Neuronal stem cell (in vitro differentiated cells): ENCODE results near the gene KIFC3.
"Not testable (repeated sequence)": the region's sequence is repeated elsewhere in the genome, so short reads cannot be mapped to it uniquely, and the experiment has no call there.

Experiments
- DNase-seq: peaks from one replicate; pipeline ENCODE4 v3.0.0-alpha.2; 2013; ENCODE audit warnings: low spot score
- H2AFZ ChIP-seq: one replicate; pipeline ENCODE4 v1.6.1; 2013; ENCODE audit warnings: mild to moderate bottlenecking, low read length, inconsistent platforms
- H2AK5ac ChIP-seq: 2 replicates; pipeline ENCODE4 v1.6.1; 2013; ENCODE audit warnings: low read depth, mild to moderate bottlenecking, inconsistent platforms, low read length, moderate library complexity, mixed read lengths
- H2BK120ac ChIP-seq: 2 replicates; pipeline ENCODE4 v1.6.1; 2013; ENCODE audit warnings: low read depth, mild to moderate bottlenecking, inconsistent platforms, low read length, moderate library complexity, mixed read lengths
- H2BK12ac ChIP-seq: one replicate; pipeline ENCODE4 v1.6.1; 2013; ENCODE audit warnings: low read length, inconsistent platforms
- H2BK15ac ChIP-seq: 2 replicates; pipeline ENCODE4 v1.6.1; 2013; ENCODE audit warnings: mild to moderate bottlenecking, low read length, inconsistent platforms, mixed read lengths
- H2BK5ac ChIP-seq: one replicate; pipeline ENCODE4 v1.6.1; 2013; ENCODE audit warnings: inconsistent platforms, mild to moderate bottlenecking, low read length, moderate library complexity
- H3K14ac ChIP-seq: one replicate; pipeline ENCODE4 v1.6.1; 2013; ENCODE audit warnings: low read length, inconsistent platforms
- H3K18ac ChIP-seq: 2 replicates; pipeline ENCODE4 v1.6.1; 2013; ENCODE audit warnings: low read length, inconsistent platforms
- H3K23ac ChIP-seq: 2 replicates; pipeline ENCODE4 v1.6.1; 2013; ENCODE audit warnings: low read depth, mild to moderate bottlenecking, mixed read lengths, low read length, inconsistent platforms; ENCODE audit not compliant: poor library complexity
- H3K27ac ChIP-seq: replicated peaks from 3 replicates; pipeline ENCODE4 v1.5.1; 2013; ENCODE audit warnings: low read length, inconsistent platforms
- H3K27me3 ChIP-seq, 3 experiments: 2 replicates each; pipeline ENCODE4 v1.6.1; 2013; ENCODE audit warnings: low read length in 3 of 3, mild to moderate bottlenecking in 2 of 3, inconsistent platforms in 1 of 3, low read depth in 1 of 3, mixed read lengths in 1 of 3, moderate library complexity in 1 of 3; ENCODE audit not compliant: control insufficient read depth in 3 of 3, insufficient read depth in 3 of 3
- H3K36me3 ChIP-seq, 2 donors: replicated peaks in 1 of 2; 2 replicates each; pipeline ENCODE4 v1.6.1; 2013; ENCODE audit warnings: low read length in 2 of 2; ENCODE audit not compliant: control insufficient read depth in 2 of 2, insufficient read depth in 2 of 2
- H3K4ac ChIP-seq: 2 replicates; pipeline ENCODE4 v1.6.1; 2013; ENCODE audit warnings: inconsistent platforms, mild to moderate bottlenecking, low read length, moderate library complexity
- H3K4me1 ChIP-seq, 2 donors: 1 replicate in 1 of 2; 2 replicates in 1 of 2; pipeline ENCODE4 v1.6.1; 2013; ENCODE audit warnings: low read length in 2 of 2, low read depth in 1 of 2; ENCODE audit not compliant: control insufficient read depth in 2 of 2, insufficient read depth in 1 of 2
- H3K4me2 ChIP-seq: one replicate; pipeline ENCODE4 v1.6.1; 2013; ENCODE audit warnings: mild to moderate bottlenecking, low read length, inconsistent platforms; ENCODE audit not compliant: insufficient read depth, poor library complexity, severe bottlenecking
- H3K4me3 ChIP-seq, 2 donors: 2 replicates each; pipeline ENCODE4 v1.5.1; 2013; ENCODE audit warnings: low read length in 2 of 2, mild to moderate bottlenecking in 2 of 2, inconsistent platforms in 1 of 2, moderate library complexity in 1 of 2
- H3K79me1 ChIP-seq: one replicate; pipeline ENCODE4 v1.6.1; 2013; ENCODE audit warnings: low read depth, mild to moderate bottlenecking, inconsistent platforms, low read length, moderate library complexity
- H3K9ac ChIP-seq: one replicate; pipeline ENCODE4 v1.6.1; 2013; ENCODE audit warnings: mild to moderate bottlenecking, low read depth, low read length, inconsistent platforms; ENCODE audit not compliant: poor library complexity
- H3K9me3 ChIP-seq, 2 donors: replicated peaks in 1 of 2; 2 replicates each; pipeline versions ENCODE3 to v1.6.1; 2013; ENCODE audit warnings: low read length in 2 of 2, mild to moderate bottlenecking in 2 of 2, inconsistent platforms in 1 of 2, low read depth in 1 of 2, mixed read lengths in 1 of 2, moderate library complexity in 1 of 2; ENCODE audit not compliant: control insufficient read depth in 2 of 2, insufficient read depth in 1 of 2
- H4K8ac ChIP-seq: one replicate; pipeline ENCODE4 v1.6.1; 2013; ENCODE audit warnings: low read depth, mild to moderate bottlenecking, inconsistent platforms, low read length, moderate library complexity
- H4K91ac ChIP-seq: one replicate; pipeline ENCODE4 v1.6.1; 2013; ENCODE audit warnings: low read length, low read depth, mild to moderate bottlenecking, inconsistent platforms; ENCODE audit not compliant: poor library complexity
- WGBS, 2 donors: extraction: QIAGEN DNeasy Blood & Tissue Kit; methylation state at CpG; one replicate each; pipeline ENCODE4 v1.1.7; 2013; ENCODE audit warnings: missing lambda C conversion rate in 2 of 2, mixed read lengths in 1 of 2; ENCODE audit not compliant: insufficient read length in 2 of 2, insufficient replicate concordance in 1 of 2; ENCODE audit errors: extremely low coverage in 2 of 2; 5-methylcytosine and 5-hydroxymethylcytosine counted together

Gene KIFC3

GRCh38 chr16:57815987-57816745, 13.9 kb upstream of the KIFC3 start:
- WGBS, 2 donors: no CpG with 5 or more reads among the region's 16 CpGs
- Histone ChIP-seq H3K27me3 (no peaks in the 10 kb centered on the region), H3K4me1 (peaks cover 4% of the 10 kb centered on the region in 2 donors), H3K4ac (no peak overlapping the region), H2BK12ac (no peak overlapping the region), H3K9ac (no peak overlapping the region), H3K9me3 (no peaks in the 10 kb centered on the region), H2AK5ac (no peak overlapping the region), H3K14ac (no peak overlapping the region), H3K36me3 (no peaks in the 10 kb centered on the region), H2BK15ac (no peak overlapping the region), H3K4me3 (no peak overlapping the region), H4K91ac (no peak overlapping the region), H4K8ac (no peak overlapping the region), H3K79me1 (no peaks in the 10 kb centered on the region), H3K18ac (peak overlapping the region; percentile 25), H2BK120ac (no peak overlapping the region), H3K23ac (peak overlapping the region; percentile 28), H3K27ac (no peak overlapping the region), H2BK5ac (no peak overlapping the region), H2AFZ (peak overlapping the region; percentile 93), H3K4me2 (no peak overlapping the region)
- no peak for DNase-seq

- Histone ChIP-seq H3K36me3 (no peaks in the 10 kb centered on the region), H3K18ac (no peak overlapping the region), H2AK5ac (no peak overlapping the region), H3K23ac (no peak overlapping the region), H3K14ac (no peak overlapping the region), H2BK12ac (no peak overlapping the region), H3K4me2 (no peak overlapping the region), H3K79me1 (no peaks in the 10 kb centered on the region), H3K27ac (no peak overlapping the region), H3K4me1 (peaks cover 11 to 13% of the 10 kb centered on the region in 2 donors), H3K4me3 (no peak overlapping the region), H2BK5ac (no peak overlapping the region), H3K9me3 (no peaks in the 10 kb centered on the region), H2BK120ac (no peak overlapping the region), H2BK15ac (no peak overlapping the region), H3K27me3 (peaks cover 0 to 2% (median 0%) of the 10 kb centered on the region in 3 experiments), H2AFZ (peak overlapping the region; percentile 27), H3K4ac (no peak overlapping the region), H4K8ac (no peak overlapping the region), H4K91ac (no peak overlapping the region), H3K9ac (no peak overlapping the region)
- no peak for DNase-seq
- no CpG with 5 or more reads among the region's 3 CpGs for WGBS, 2 donors
Observed at GRCh38 chr16:57814896-57815295, 12.6 kb upstream of the KIFC3 start.

- H2AFZ ChIP-seq: no peak overlapping the region
- no peak overlapping the region for H2AK5ac ChIP-seq
- no peaks in the 10 kb centered on the region for H3K9me3 ChIP-seq
- H3K9ac ChIP-seq: no peak overlapping the region
- peaks cover 12 to 15% of the 10 kb centered on the region in 2 donors for H3K4me1 ChIP-seq
- peak overlapping the region; percentile 32 for H3K18ac ChIP-seq
- no peak overlapping the region for H3K27ac ChIP-seq
- H3K79me1 ChIP-seq: no peaks in the 10 kb centered on the region
- no peak overlapping the region for H3K4ac ChIP-seq
- no peak for DNase-seq
- no peak overlapping the region for H3K4me3 ChIP-seq
- H3K14ac ChIP-seq: no peak overlapping the region
- H2BK5ac ChIP-seq: no peak overlapping the region
- no peak overlapping the region for H2BK12ac ChIP-seq
- H2BK120ac ChIP-seq: no peak overlapping the region
- no peak overlapping the region for H3K23ac ChIP-seq
- H3K4me2 ChIP-seq: no peak overlapping the region
- no CpG with 5 or more reads among the region's 8 CpGs for WGBS, 2 donors
- H2BK15ac ChIP-seq: no peak overlapping the region
- H3K27me3 ChIP-seq: peaks cover 0 to 2% (median 0%) of the 10 kb centered on the region in 3 experiments
- H4K91ac ChIP-seq: no peak overlapping the region
- no peak overlapping the region for H4K8ac ChIP-seq
- no peaks in the 10 kb centered on the region for H3K36me3 ChIP-seq
Observed at GRCh38 chr16:57813466-57813865, 11.2 kb upstream of the KIFC3 start.

- H3K9ac ChIP-seq, H2BK5ac ChIP-seq, H4K91ac ChIP-seq, H3K27me3 ChIP-seq, H2BK120ac ChIP-seq, DNase-seq, H3K14ac ChIP-seq, H3K9me3 ChIP-seq, H3K4me2 ChIP-seq, H4K8ac ChIP-seq, H3K36me3 ChIP-seq, H3K23ac ChIP-seq, H2AFZ ChIP-seq, H3K79me1 ChIP-seq, H2BK15ac ChIP-seq, H3K27ac ChIP-seq, H3K18ac ChIP-seq, H3K4me3 ChIP-seq, H3K4ac ChIP-seq, H2AK5ac ChIP-seq, H2BK12ac ChIP-seq: not testable (repeated sequence)
- WGBS, 2 donors: no CpG with 5 or more reads among the region's 8 CpGs
- H3K4me1 ChIP-seq: peaks cover 10 to 13% of the 10 kb centered on the region in 2 donors
Observed at GRCh38 chr16:57811340-57811739, 9.0 kb upstream of the KIFC3 start.
